HepG2 (cell line): ENCODE measurements around the gene DCTN2. TPM values are rescaled to one million over a fixed set of nuclear protein-coding genes. Genes with fewer than 3 reads are reported as not detected.

ENCODE experiments used
- AKAP8 ChIP-seq: sonication (generic); formaldehyde crosslinking; IDR thresholded peaks from 2 replicates; pipeline ENCODE4 v1.5.1; 2020; ENCODE audit warnings: mild to moderate bottlenecking, missing genetic modification reagents
- GFI1 ChIP-seq: sonication (generic); formaldehyde crosslinking; IDR thresholded peaks from 2 replicates; pipeline ENCODE4 v1.5.0; 2020; ENCODE audit warnings: missing genetic modification reagents, mild to moderate bottlenecking, borderline replicate concordance
- KDM5B ChIP-seq: sonication (generic); formaldehyde crosslinking; IDR thresholded peaks from 2 replicates; pipeline ENCODE4 v1.4.0; 2020; ENCODE audit warnings: missing genetic modification reagents, mild to moderate bottlenecking, borderline replicate concordance
- NBN ChIP-seq: fragments of 450-650 bp; conservative IDR thresholded peaks from 2 replicates; pipeline ENCODE4 v1.6.1; 2017
- NFE2L2 ChIP-seq: fragments of 150-350 bp; IDR thresholded peaks from 2 replicates; pipeline ENCODE4 v1.6.1; 2014; ENCODE audit warnings: low read length
- NPAS2 ChIP-seq: sonication (generic); formaldehyde crosslinking; IDR thresholded peaks from 2 replicates; pipeline ENCODE4 v1.8.0; 2022; ENCODE audit warnings: mild to moderate bottlenecking, missing genetic modification reagents, borderline replicate concordance
- PHF8 ChIP-seq: sonication (generic); formaldehyde crosslinking; IDR thresholded peaks from 2 replicates; pipeline ENCODE4 v1.5.0; 2020; ENCODE audit warnings: missing genetic modification reagents
- SAP130 ChIP-seq: IDR thresholded peaks from 2 replicates; pipeline ENCODE4 v1.6.1; 2016; ENCODE audit warnings: low read depth
- SATB2 ChIP-seq: sonication (generic); formaldehyde crosslinking; IDR thresholded peaks from 2 replicates; pipeline ENCODE4 v1.5.0; 2020; ENCODE audit warnings: missing genetic modification reagents
- SOX13 ChIP-seq, 3 experiments: fragments of 450-650 bp in 1 of 3; sonication (generic) in 1 of 3; formaldehyde crosslinking in 1 of 3; IDR thresholded peaks in 2 of 3; conservative IDR thresholded peaks in 1 of 3; 2 replicates each; pipeline versions ENCODE4 v1.5.0 to v1.6.1; 2016 to 2020; ENCODE audit warnings: antibody characterized with exemption in 1 of 3, mild to moderate bottlenecking in 1 of 3, missing compliant biosample characterization in 1 of 3, missing genetic modification reagents in 1 of 3, moderate library complexity in 1 of 3
- TAF1 ChIP-seq: sonication (generic); formaldehyde crosslinking; IDR thresholded peaks from 2 replicates; pipeline ENCODE4 v1.4.0; 2020; ENCODE audit warnings: missing genetic modification reagents
- USF2 ChIP-seq, 2 experiments: sonication (generic) in 1 of 2; formaldehyde crosslinking in 1 of 2; IDR thresholded peaks; 2 replicates each; pipeline versions ENCODE4 v1.5.1 to v1.6.1; 2011 to 2020; ENCODE audit warnings: borderline replicate concordance in 1 of 2, low read depth in 1 of 2, low read length in 1 of 2, mild to moderate bottlenecking in 1 of 2, missing genetic modification reagents in 1 of 2, moderate library complexity in 1 of 2
- ZNF124 ChIP-seq: sonication (generic); formaldehyde crosslinking; IDR thresholded peaks from 2 replicates; pipeline ENCODE4 v1.4.0; 2020; ENCODE audit warnings: missing genetic modification reagents
- ZNF468 ChIP-seq: sonication (generic); formaldehyde crosslinking; IDR thresholded peaks from 2 replicates; pipeline ENCODE4 v1.8.0; 2022; ENCODE audit warnings: mild to moderate bottlenecking, moderate library complexity, missing genetic modification reagents
- ZNF781 ChIP-seq: sonication (generic); formaldehyde crosslinking; IDR thresholded peaks from 2 replicates; pipeline ENCODE4 v1.5.1; 2020; ENCODE audit warnings: borderline replicate concordance, mild to moderate bottlenecking, missing genetic modification reagents; ENCODE audit errors: not compliant biosample characterization
- ZNF839 ChIP-seq: sonication (generic); formaldehyde crosslinking; IDR thresholded peaks from 2 replicates; pipeline ENCODE4 v1.4.0; 2020; ENCODE audit warnings: missing genetic modification reagents, mild to moderate bottlenecking, borderline replicate concordance
- ZSCAN31 ChIP-seq: sonication (generic); formaldehyde crosslinking; IDR thresholded peaks from 2 replicates; pipeline ENCODE4 v1.5.0; 2020; ENCODE audit warnings: low read depth, mild to moderate bottlenecking, missing genetic modification reagents
- polyA plus RNA-seq, 8 experiments: library from polyadenylated mRNA; depleted of rRNA in 3 of 8; stranded (reverse) in 7 of 8; unstranded in 1 of 8; fragments of >200 nt; fragmentation: Illumina TruSeq in 4 of 8; extraction: Trizol in 4 of 8; gene quantifications; 2 replicates each; pipeline versions ENCODE4 v1.2.1 to v1.2.3, GENCODE V29; 2011 to 2016; ENCODE audit warnings: low read depth in 4 of 8, missing spikeins in 1 of 8, mixed read lengths in 1 of 8; ENCODE audit not compliant: insufficient read depth in 1 of 8
- total RNA-seq, 5 experiments: library from RNA; depleted of rRNA; stranded (reverse); fragments of >200 nt; fragmentation: Illumina TruSeq; extraction: Trizol; gene quantifications; 2 replicates each; pipeline ENCODE4 v1.2.3, GENCODE V29; 2016; ENCODE audit warnings: low read depth in 1 of 5
- TF ChIP-seq, protein P1 (sequence below): sonication (generic); formaldehyde crosslinking; IDR thresholded peaks from 2 replicates; pipeline ENCODE4 v1.5.1; 2020; ENCODE audit warnings: mild to moderate bottlenecking, missing genetic modification reagents
- TF ChIP-seq, protein P2 (sequence below): IDR thresholded peaks from 2 replicates; pipeline ENCODE4 v1.6.1; 2016

DCTN2 gene
- total and polyA plus RNA-seq, 2 of the 13 experiments (the other 11 are each of a cell fraction or from before 2014, with no cell fraction given) = 72.0 to 77.4 TPM

GRCh38 chr12:57522011-57522886 lies 24.7 kb downstream of the DCTN2 start, which contains the start of gene MBD6 (continued):
- no peak for TF ChIP-seq SATB2 (CRISPR knock-in tag)
- no peak for TF ChIP-seq ZNF839
- TF ChIP-seq NBN = no peak
- TF ChIP-seq NFE2L2 = no peak
- peak; percentile 60; the same call in 1 of the 2 replicates for TF ChIP-seq TAF1 (CRISPR knock-in tag)
- no peak for TF ChIP-seq NPAS2 (CRISPR knock-in tag)
- TF ChIP-seq SAP130 = peak; percentile 95
- TF ChIP-seq GFI1 (CRISPR knock-in tag) = 0 out of 2 replicates have a peak, but pooled peaks have one; percentile 39
- no peak; the same call in 1 of the 2 replicates for TF ChIP-seq AKAP8 (CRISPR knock-in tag)
- TF ChIP-seq, protein P1, sequence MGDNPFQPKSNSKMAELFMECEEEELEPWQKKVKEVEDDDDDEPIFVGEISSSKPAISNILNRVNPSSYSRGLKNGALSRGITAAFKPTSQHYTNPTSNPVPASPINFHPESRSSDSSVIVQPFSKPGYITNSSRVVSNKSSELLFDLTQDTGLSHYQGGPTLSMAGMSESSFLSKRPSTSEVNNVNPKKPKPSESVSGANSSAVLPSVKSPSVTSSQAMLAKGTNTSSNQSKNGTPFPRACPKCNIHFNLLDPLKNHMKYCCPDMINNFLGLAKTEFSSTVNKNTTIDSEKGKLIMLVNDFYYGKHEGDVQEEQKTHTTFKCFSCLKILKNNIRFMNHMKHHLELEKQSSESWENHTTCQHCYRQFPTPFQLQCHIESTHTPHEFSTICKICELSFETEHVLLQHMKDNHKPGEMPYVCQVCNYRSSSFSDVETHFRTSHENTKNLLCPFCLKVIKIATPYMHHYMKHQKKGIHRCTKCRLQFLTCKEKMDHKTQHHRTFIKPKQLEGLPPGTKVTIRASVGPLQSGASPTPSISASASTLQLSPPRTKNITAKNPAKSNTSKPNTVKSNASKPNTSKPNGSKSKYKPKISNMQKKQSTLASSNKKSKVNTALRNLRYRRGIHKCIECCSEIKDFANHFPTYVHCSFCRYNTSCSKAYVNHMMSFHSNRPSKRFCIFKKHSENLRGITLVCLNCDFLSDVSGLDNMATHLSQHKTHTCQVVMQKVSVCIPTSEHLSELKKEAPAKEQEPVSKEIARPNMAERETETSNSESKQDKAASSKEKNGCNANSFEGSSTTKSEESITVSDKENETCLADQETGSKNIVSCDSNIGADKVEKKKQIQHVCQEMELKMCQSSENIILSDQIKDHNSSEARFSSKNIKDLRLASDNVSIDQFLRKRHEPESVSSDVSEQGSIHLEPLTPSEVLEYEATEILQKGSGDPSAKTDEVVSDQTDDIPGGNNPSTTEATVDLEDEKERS (CRISPR knock-in tag) = no peak
- TF ChIP-seq ZSCAN31 (CRISPR knock-in tag) = 0 out of 2 replicates have a peak, but pooled peaks have one; percentile 65
- 0 out of 2 replicates have a peak, but pooled peaks have one; percentile 12 for TF ChIP-seq SOX13 (IDR thresholded peaks at IDR 0.05)
- peak in 1 of 2 experiments; percentile 71; a peak in 2 of 4 replicates for TF ChIP-seq SOX13 (CRISPR knock-in tag; conservative IDR thresholded peaks at IDR 0.05 in 1 of 2, IDR thresholded peaks at IDR 0.05 in 1 of 2)
- peak; percentile 83 for TF ChIP-seq USF2 (IDR thresholded peaks at IDR 0.05; ENCODE audit: low read depth, low read length)
- peak; percentile 85; the same call in 1 of the 2 replicates for TF ChIP-seq USF2 (CRISPR knock-in tag; IDR thresholded peaks at IDR 0.05; ENCODE audit: borderline replicate concordance)
- no peak for TF ChIP-seq ZNF124 (CRISPR knock-in tag)
- TF ChIP-seq ZNF781 (CRISPR knock-in tag) = no peak
- TF ChIP-seq, protein P2, sequence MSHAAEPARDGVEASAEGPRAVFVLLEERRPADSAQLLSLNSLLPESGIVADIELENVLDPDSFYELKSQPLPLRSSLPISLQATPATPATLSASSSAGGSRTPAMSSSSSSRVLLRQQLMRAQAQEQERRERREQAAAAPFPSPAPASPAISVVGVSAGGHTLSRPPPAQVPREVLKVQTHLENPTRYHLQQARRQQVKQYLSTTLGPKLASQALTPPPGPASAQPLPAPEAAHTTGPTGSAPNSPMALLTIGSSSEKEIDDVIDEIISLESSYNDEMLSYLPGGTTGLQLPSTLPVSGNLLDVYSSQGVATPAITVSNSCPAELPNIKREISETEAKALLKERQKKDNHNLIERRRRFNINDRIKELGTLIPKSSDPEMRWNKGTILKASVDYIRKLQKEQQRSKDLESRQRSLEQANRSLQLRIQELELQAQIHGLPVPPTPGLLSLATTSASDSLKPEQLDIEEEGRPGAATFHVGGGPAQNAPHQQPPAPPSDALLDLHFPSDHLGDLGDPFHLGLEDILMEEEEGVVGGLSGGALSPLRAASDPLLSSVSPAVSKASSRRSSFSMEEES = peak; percentile 87
- peak; percentile 60; the same call in 1 of the 2 replicates for TF ChIP-seq PHF8 (CRISPR knock-in tag)
- TF ChIP-seq KDM5B (CRISPR knock-in tag) = peak; percentile 75; the same call in 1 of the 2 replicates
- no peak for TF ChIP-seq ZNF468
